Gastroesophageal sphincter (tissue), 4 donors: ENCODE results near the gene DMPK. TPM values are rescaled to one million over a fixed set of nuclear protein-coding genes. Genes with fewer than 3 reads are reported as not detected.

Experiments used
- ATAC-seq: fragments of 150-250 bp; one replicate; pipeline ENCODE4 v1.9.1; 2016; ENCODE audit warnings: mild to moderate bottlenecking, moderate library complexity
- H3K27ac ChIP-seq, 4 donors: fragments of 200-600 bp; sonication (generic) in 3 of 4; 1 replicate in 3 of 4; 2 replicates in 1 of 4; pipeline ENCODE4 v1.5.1; 2016 to 2019
- H3K27me3 ChIP-seq: fragments of 200-600 bp; sonication (generic); one replicate; pipeline ENCODE4 v1.5.1; 2019
- H3K36me3 ChIP-seq, 2 donors: fragments of 200-600 bp; sonication (generic); one replicate each; pipeline ENCODE4 v1.5.1; 2019; ENCODE audit warnings: control low read depth in 1 of 2
- H3K4me1 ChIP-seq, 3 donors: fragments of 200-600 bp; sonication (generic); 1 replicate in 2 of 3; 2 replicates in 1 of 3; pipeline ENCODE4 v1.5.1; 2016 to 2019; ENCODE audit warnings: control low read depth in 2 of 3
- H3K4me3 ChIP-seq, 2 donors: fragments of 200-600 bp; sonication (generic); one replicate each; pipeline ENCODE4 v1.5.1; 2019; ENCODE audit warnings: mild to moderate bottlenecking in 1 of 2, moderate library complexity in 1 of 2
- H3K9me3 ChIP-seq, 3 donors: fragments of 200-600 bp; sonication (generic); one replicate each; pipeline ENCODE4 v1.5.1; 2017 to 2019; ENCODE audit warnings: control low read depth in 2 of 3
- CTCF ChIP-seq, 4 experiments: fragments of 200-600 bp in 2 of 4; fragments of 450-650 bp in 2 of 4; sonication (generic) in 1 of 4; IDR thresholded peaks; one replicate each; pipeline ENCODE4 v1.5.1; 2017 to 2019; ENCODE audit warnings: antibody characterized with exemption in 4 of 4, mild to moderate bottlenecking in 2 of 4, moderate library complexity in 2 of 4
- EP300 ChIP-seq: sonication (generic); formaldehyde crosslinking; IDR thresholded peaks from one replicate; pipeline ENCODE4 v1.6.1; 2017; ENCODE audit warnings: antibody characterized with exemption, mild to moderate bottlenecking
- POLR2A ChIP-seq, 2 donors: fragments of 450-650 bp; IDR thresholded peaks; one replicate each; pipeline ENCODE4 v1.6.1; 2017; ENCODE audit warnings: antibody characterized with exemption in 2 of 2, mild to moderate bottlenecking in 2 of 2, moderate library complexity in 1 of 2
- POLR2AphosphoS5 ChIP-seq: sonication (generic); formaldehyde crosslinking; IDR thresholded peaks from one replicate; pipeline ENCODE4 v1.6.1; 2017; ENCODE audit warnings: antibody characterized with exemption
- WGBS, 2 donors: methylation state at CpG; one replicate each; pipeline ENCODE4 v1.1.5; 2018; ENCODE audit warnings: low coverage in 1 of 2; 5-methylcytosine and 5-hydroxymethylcytosine counted together
- total RNA-seq, 4 donors: library from RNA; depleted of rRNA; stranded (reverse); fragments of >200 nt; gene quantifications; one replicate each; pipeline ENCODE4 v1.1.0, GENCODE V29; 2016

Gene DMPK
- total RNA-seq, 4 donors from 2014 or later: 223 to 464 (median 330) TPM

GRCh38 chr19:45823182-45823581 is 40.9 kb upstream of the DMPK start:
- TF ChIP-seq POLR2AphosphoS5: no peak
- TF ChIP-seq POLR2A (IDR thresholded peaks at IDR 0.05): no peak
- TF ChIP-seq CTCF (IDR thresholded peaks at IDR 0.05): no peak
- no peak for TF ChIP-seq EP300
- no peaks in the 10 kb centered on the region for H3K27me3 ChIP-seq
- H3K27ac ChIP-seq: no peak overlapping the region
- no peak for ATAC-seq
- no peaks in the 10 kb centered on the region for H3K9me3 ChIP-seq
- peaks cover 0 to 13% (median 4%) of the 10 kb centered on the region in 3 donors for H3K4me1 ChIP-seq
- WGBS, 2 donors: no CpG with 5 or more reads among the region's 12 CpGs
- no peak overlapping the region for H3K4me3 ChIP-seq
- H3K36me3 ChIP-seq: peaks cover 0 to 95% of the 10 kb centered on the region in 2 donors

GRCh38 chr19:45822716-45823115 is 40.4 kb upstream of the DMPK start:
- TF ChIP-seq CTCF (IDR thresholded peaks at IDR 0.05) (no peak), EP300 (no peak), POLR2A (IDR thresholded peaks at IDR 0.05) (no peak)
- peaks cover 0 to 95% of the 10 kb centered on the region in 2 donors for H3K36me3 ChIP-seq
- H3K27me3 ChIP-seq: no peaks in the 10 kb centered on the region
- H3K4me3 ChIP-seq: no peak overlapping the region
- no CpG with 5 or more reads among the region's 5 CpGs for WGBS, 2 donors
- H3K27ac ChIP-seq: no peak overlapping the region
- no peak for ATAC-seq
- peaks cover 0 to 13% (median 4%) of the 10 kb centered on the region in 3 donors for H3K4me1 ChIP-seq
- H3K9me3 ChIP-seq: no peaks in the 10 kb centered on the region

- no peak overlapping the region for H3K27ac ChIP-seq
- 62 to 70% methylated on average over 3 to 4 of the region's 10 CpGs for WGBS, 2 donors
- no peaks in the 10 kb centered on the region for H3K27me3 ChIP-seq
- peaks cover 0 to 19% (median 4%) of the 10 kb centered on the region in 3 donors for H3K4me1 ChIP-seq
- ATAC-seq: no peak
- TF ChIP-seq EP300: no peak
- no peak for TF ChIP-seq CTCF (IDR thresholded peaks at IDR 0.05)
- TF ChIP-seq POLR2AphosphoS5: no peak
- TF ChIP-seq POLR2A (IDR thresholded peaks at IDR 0.05): no peak
- peaks cover 0 to 86% of the 10 kb centered on the region in 2 donors for H3K36me3 ChIP-seq
- no peaks in the 10 kb centered on the region for H3K9me3 ChIP-seq
- no peak overlapping the region for H3K4me3 ChIP-seq
Measured at GRCh38 chr19:45821570-45821969, 39.3 kb upstream of the DMPK start.

- TF ChIP-seq POLR2AphosphoS5: no peak
- no peak for TF ChIP-seq POLR2A (IDR thresholded peaks at IDR 0.05)
- TF ChIP-seq EP300: no peak
- TF ChIP-seq CTCF (IDR thresholded peaks at IDR 0.05): no peak
- Histone ChIP-seq H3K27me3 (peaks cover 4% of the 10 kb centered on the region), H3K4me3 (no peak overlapping the region), H3K36me3 (peaks cover 0 to 82% of the 10 kb centered on the region in 2 donors), H3K9me3 (no peaks in the 10 kb centered on the region), H3K4me1 (peaks cover 0 to 23% (median 5%) of the 10 kb centered on the region in 3 donors), H3K27ac (no peak overlapping the region)
- WGBS, 2 donors: 54% methylated on average over 8 of the region's 8 CpGs; no CpG with 5 or more reads in 1 of the 2 donors
- ATAC-seq: no peak
Measured at GRCh38 chr19:45821103-45821521, 38.8 kb upstream of the DMPK start.

- ATAC-seq: no peak
- Histone ChIP-seq H3K27ac (no peak overlapping the region), H3K36me3 (peaks cover 0 to 76% of the 10 kb centered on the region in 2 donors), H3K4me1 (peaks cover 0 to 29% (median 10%) of the 10 kb centered on the region in 3 donors), H3K9me3 (no peaks in the 10 kb centered on the region), H3K27me3 (peaks cover 10% of the 10 kb centered on the region), H3K4me3 (no peak overlapping the region)
- TF ChIP-seq EP300: no peak
- no peak for TF ChIP-seq POLR2A (IDR thresholded peaks at IDR 0.05)
- no peak for TF ChIP-seq CTCF (IDR thresholded peaks at IDR 0.05)
- WGBS, 2 donors: 56 to 59% methylated on average over 6 to 9 of the region's 20 CpGs
Measured at GRCh38 chr19:45820413-45821102, 38.3 kb upstream of the DMPK start.
